Measurements from ENCODE around the gene ZAP70. TPM values are rescaled to one million over a fixed set of nuclear protein-coding genes. Genes with fewer than 3 reads are reported as not detected.

Gene ZAP70
- total RNA-seq, 2 donors from 2014 or later = 8.3 to 10.4 TPM

DNA sequence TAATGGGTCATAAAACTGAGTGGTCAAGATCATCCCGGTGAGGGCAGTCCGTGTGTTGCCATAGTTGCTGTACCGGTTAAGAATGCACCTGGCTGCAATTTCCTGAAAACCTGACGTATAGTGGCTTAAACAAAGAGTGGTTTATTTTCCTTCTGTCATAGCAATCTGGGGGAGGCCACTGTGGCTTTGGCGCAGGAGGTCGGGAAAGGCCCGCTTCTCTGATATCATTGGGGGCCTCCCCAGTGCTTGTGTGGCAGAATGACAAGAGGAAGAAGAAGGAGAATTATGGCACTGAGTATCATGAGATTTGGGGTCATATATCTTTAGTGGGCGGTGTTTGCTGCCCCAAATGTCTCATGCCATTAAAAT is 39.5 kb upstream of the ZAP70 start:
- H3K4me1 Mint-ChIP-seq = peaks cover 11% of the 10 kb centered on the region
- Histone ChIP-seq H3K27me3 (ENCODE audit: control insufficient read depth, insufficient read depth, low read length, poor library complexity, severe bottlenecking) (no peaks in the 10 kb centered on the region), H3K9me3 (ENCODE audit: control insufficient read depth, low read length) (no peaks in the 10 kb centered on the region), H3K36me3 (ENCODE audit: control insufficient read depth, insufficient read depth, low read length) (no peaks in the 10 kb centered on the region), H3K4me3 (ENCODE audit: low read length) (no peak overlapping the region), H3K4me1 (ENCODE audit: control insufficient read depth, insufficient read depth, low read length) (peaks cover 6% of the 10 kb centered on the region), H3K27ac (ENCODE audit: low read depth, low read length) (no peak overlapping the region), H3K9ac (ENCODE audit: extremely low read depth, low read length, poor library complexity, severe bottlenecking) (no peak overlapping the region)
- H3K27me3 Mint-ChIP-seq (ENCODE audit: insufficient read depth) = no peaks in the 10 kb centered on the region
- H3K4me3 Mint-ChIP-seq = no peak overlapping the region
- DNase-seq = no peak
- WGBS, 2 experiments (ENCODE audit: insufficient coverage in 1 of 2, insufficient read length in 1 of 2) = 96 to 97% methylated on average over 4 to 8 of the region's 8 CpGs
- H3K36me3 Mint-ChIP-seq (ENCODE audit: low read depth) = peaks cover 14% of the 10 kb centered on the region
- peaks cover 8% of the 10 kb centered on the region for H3K9me3 Mint-ChIP-seq
- TF ChIP-seq, protein P1, sequence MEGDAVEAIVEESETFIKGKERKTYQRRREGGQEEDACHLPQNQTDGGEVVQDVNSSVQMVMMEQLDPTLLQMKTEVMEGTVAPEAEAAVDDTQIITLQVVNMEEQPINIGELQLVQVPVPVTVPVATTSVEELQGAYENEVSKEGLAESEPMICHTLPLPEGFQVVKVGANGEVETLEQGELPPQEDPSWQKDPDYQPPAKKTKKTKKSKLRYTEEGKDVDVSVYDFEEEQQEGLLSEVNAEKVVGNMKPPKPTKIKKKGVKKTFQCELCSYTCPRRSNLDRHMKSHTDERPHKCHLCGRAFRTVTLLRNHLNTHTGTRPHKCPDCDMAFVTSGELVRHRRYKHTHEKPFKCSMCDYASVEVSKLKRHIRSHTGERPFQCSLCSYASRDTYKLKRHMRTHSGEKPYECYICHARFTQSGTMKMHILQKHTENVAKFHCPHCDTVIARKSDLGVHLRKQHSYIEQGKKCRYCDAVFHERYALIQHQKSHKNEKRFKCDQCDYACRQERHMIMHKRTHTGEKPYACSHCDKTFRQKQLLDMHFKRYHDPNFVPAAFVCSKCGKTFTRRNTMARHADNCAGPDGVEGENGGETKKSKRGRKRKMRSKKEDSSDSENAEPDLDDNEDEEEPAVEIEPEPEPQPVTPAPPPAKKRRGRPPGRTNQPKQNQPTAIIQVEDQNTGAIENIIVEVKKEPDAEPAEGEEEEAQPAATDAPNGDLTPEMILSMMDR (conservative IDR thresholded peaks at IDR 0.05) = no peak
- no peak overlapping the region for H3K27ac Mint-ChIP-seq

DNA sequence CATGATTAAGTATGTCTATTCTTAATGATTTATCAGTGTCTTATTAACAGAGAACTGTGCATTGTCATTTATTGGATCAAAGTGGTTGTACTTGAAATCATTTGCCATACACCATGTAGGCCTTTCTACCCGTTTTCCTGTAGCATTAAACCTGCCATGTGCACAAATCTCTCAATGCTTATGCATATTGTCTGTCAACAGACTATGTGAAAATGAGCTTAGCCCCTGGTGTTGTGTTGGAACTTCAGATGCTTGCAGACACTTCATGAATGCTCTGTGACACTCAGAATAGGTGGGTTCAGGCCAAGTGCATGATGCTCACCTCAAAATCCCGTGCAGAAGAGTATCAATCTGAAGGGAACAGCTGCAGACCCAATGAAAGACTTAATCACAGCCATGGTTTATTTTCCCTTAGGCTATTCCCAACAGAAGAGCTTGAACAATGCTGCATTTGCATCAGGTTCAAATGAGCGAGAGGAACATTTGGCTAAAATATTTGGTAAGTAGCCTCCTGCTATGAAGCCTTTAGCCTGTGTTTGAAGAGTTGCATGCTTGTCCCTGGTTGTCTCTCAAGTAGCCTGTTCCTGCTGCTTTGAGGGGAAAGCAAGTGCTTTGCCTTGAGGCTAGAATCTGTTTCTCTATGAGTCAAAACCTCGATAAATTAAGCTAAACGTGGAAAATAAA is 37.8 kb upstream of the ZAP70 start:
- Mint-ChIP-seq H3K27ac (no peak overlapping the region), H3K27me3 (ENCODE audit: insufficient read depth) (no peaks in the 10 kb centered on the region), H3K4me3 (no peak overlapping the region), H3K9me3 (peaks cover 16% of the 10 kb centered on the region), H3K4me1 (peaks cover 11% of the 10 kb centered on the region), H3K36me3 (ENCODE audit: low read depth) (peaks cover 14% of the 10 kb centered on the region)
- H3K4me1 ChIP-seq (ENCODE audit: control insufficient read depth, insufficient read depth, low read length) = peaks cover 6% of the 10 kb centered on the region
- H3K4me3 ChIP-seq (ENCODE audit: low read length) = no peak overlapping the region
- no peaks in the 10 kb centered on the region for H3K27me3 ChIP-seq (ENCODE audit: control insufficient read depth, insufficient read depth, low read length, poor library complexity, severe bottlenecking)
- no peaks in the 10 kb centered on the region for H3K36me3 ChIP-seq (ENCODE audit: control insufficient read depth, insufficient read depth, low read length)
- no peak overlapping the region for H3K9ac ChIP-seq (ENCODE audit: extremely low read depth, low read length, poor library complexity, severe bottlenecking)
- WGBS, 2 experiments (ENCODE audit: insufficient coverage in 1 of 2, insufficient read length in 1 of 2) = 64 to 70% methylated on average over 5 of the region's 5 CpGs
- H3K27ac ChIP-seq (ENCODE audit: low read depth, low read length) = no peak overlapping the region
- DNase-seq = no peak
- no peaks in the 10 kb centered on the region for H3K9me3 ChIP-seq (ENCODE audit: control insufficient read depth, low read length)
- TF ChIP-seq, protein P1 (conservative IDR thresholded peaks at IDR 0.05) = no peak

DNA sequence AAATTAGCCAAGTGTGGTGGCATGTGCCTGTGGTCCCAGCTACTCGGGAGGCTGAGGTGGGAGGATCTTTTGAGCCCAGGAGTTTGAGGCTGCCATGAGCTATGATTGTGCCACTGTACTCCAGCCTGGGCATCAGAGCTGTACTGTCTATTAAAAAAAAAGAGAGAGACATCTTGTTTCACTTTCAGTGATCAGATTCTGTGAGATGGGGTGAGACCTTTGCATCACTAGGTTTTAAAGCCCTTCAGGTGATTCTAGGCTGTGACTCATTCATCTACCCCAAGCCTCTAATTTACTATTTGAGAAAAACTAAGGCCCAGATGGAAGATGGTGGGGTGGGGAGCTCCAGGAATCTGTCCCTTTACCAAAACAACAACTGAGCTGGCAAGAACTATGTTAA is 36.8 kb upstream of the ZAP70 start:
- no peaks in the 10 kb centered on the region for H3K36me3 ChIP-seq (ENCODE audit: control insufficient read depth, insufficient read depth, low read length)
- no peak overlapping the region for H3K27ac Mint-ChIP-seq
- no peak for DNase-seq
- H3K27me3 ChIP-seq (ENCODE audit: control insufficient read depth, insufficient read depth, low read length, poor library complexity, severe bottlenecking) = no peaks in the 10 kb centered on the region
- 92 to 100% methylated on average over 1 of the region's 1 CpG for WGBS, 2 experiments (ENCODE audit: insufficient coverage in 1 of 2, insufficient read length in 1 of 2)
- no peaks in the 10 kb centered on the region for H3K9me3 ChIP-seq (ENCODE audit: control insufficient read depth, low read length)
- H3K9ac ChIP-seq (ENCODE audit: extremely low read depth, low read length, poor library complexity, severe bottlenecking) = no peak overlapping the region
- peaks cover 11% of the 10 kb centered on the region for H3K36me3 Mint-ChIP-seq (ENCODE audit: low read depth)
- H3K4me3 ChIP-seq (ENCODE audit: low read length) = no peak overlapping the region
- peaks cover 11% of the 10 kb centered on the region for H3K4me1 Mint-ChIP-seq
- H3K4me1 ChIP-seq (ENCODE audit: control insufficient read depth, insufficient read depth, low read length) = peaks cover 6% of the 10 kb centered on the region
- H3K27ac ChIP-seq (ENCODE audit: low read depth, low read length) = no peak overlapping the region
- no peaks in the 10 kb centered on the region for H3K27me3 Mint-ChIP-seq (ENCODE audit: insufficient read depth)
- H3K4me3 Mint-ChIP-seq = no peak overlapping the region
- peaks cover 19% of the 10 kb centered on the region for H3K9me3 Mint-ChIP-seq
- TF ChIP-seq, protein P1 (conservative IDR thresholded peaks at IDR 0.05) = no peak

All from endodermal cell (in vitro differentiated cells).